CD4-positive, alpha-beta T cell treated with Interleukin-15 for 1 hour (primary cell): Measurements from ENCODE around the gene PADI3.
A peak's percentile ranks its signal among the peaks of the same experiment; 100 is the strongest.
"Not testable (repeated sequence)": the region's sequence is repeated elsewhere in the genome, so short reads cannot be mapped to it uniquely, and the experiment has no call there.

Source experiments
- DNase-seq: peaks from one replicate; pipeline ENCODE4 v3.0.0-alpha.2; 2020

Gene PADI3

DNA sequence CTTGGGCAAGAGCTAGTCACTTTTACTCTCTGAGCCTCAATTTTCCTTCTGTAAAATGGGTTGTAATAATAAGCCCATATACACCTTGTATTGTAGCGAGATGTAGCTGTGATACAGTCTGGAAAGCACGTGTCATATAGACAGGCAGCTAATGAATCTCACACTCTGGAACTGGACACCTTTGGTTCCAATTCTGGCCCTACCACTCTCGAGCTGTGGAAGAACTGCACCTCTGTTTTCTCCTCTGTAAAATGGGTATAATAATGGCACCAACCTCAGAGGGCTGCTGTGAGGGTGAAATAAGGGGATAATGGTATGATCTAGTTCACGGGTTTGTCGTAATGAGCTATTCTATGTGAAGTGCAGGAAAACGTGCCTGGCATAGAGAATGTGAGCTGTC, 58.4 kb downstream of the PADI3 start:
- no peak for DNase-seq

DNA sequence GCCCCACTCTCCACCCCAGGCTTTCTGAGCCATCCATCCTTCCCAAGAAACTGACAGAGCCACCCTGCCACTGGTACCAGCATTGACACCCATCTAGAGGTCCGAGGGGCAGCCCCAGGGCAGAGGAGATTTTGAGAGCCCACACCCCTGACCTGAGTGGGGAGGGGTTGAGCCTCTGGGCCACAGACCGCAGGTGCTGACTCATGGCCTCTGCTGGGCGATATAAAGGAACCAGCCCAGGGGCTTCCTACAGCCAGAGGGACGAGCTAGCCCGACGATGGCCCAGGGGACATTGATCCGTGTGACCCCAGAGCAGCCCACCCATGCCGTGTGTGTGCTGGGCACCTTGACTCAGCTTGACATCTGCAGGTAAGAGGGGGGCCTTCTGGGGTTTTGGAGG, 59.0 kb downstream of the PADI3 start, which contains the start of gene PADI4:
TSS of gene PADI4 (plus strand) at position 252 of the 400 bp plus-strand sequence. CDS start at position 278, 26 bp downstream.
- DNase-seq = peak; percentile 60

DNA sequence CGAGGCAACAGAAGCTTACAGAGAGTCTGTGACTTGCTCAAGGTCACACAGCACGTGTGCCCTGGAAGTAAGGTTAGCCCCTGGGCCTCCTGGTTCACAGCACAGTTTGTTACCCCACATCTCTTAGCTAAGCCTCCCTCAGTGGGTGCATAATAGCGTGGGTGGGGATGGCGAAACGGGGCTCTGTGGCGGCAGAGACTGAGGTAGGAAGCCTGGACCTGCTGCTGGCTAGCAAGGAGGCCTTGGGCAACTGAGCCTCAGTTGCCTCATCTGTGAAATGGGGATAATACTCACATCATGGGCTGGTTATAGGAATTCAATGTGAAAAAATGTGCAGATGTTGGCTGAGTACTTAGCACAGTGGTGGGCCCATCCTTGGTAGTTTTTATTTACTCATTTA, 59.7 kb downstream of the PADI3 start:
- peak; percentile 33 for DNase-seq

DNA sequence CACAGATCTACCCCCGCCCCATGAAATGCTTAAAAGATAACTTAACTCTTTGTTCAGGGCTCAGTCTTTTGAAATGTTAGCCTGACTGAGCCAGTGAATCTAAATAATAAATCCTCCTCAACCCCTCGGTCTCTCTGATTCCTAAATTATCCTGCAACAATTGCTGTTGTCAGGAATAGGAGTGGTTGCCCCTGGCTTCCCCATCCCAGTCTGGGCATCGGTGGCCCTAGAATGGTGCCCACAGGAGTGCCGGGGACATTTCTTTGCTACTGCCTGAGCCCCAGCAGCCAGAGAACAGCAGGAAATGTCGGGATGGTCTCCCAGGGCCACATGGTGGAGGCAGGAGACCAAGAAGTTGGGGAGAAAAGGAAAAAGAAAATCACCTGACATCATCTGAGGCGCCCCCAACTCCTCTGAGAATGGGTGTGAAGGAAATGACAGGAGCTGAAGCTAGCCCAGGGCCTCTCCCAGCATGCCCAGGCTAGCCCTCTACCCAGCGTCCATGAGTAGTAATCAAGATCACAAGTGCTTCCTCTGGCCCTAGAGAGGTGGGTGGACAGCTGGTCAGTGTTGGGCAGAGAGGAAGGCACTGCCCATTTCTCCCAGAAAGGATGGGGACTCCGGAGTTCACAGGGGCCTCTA, 60.6 kb downstream of the PADI3 start:
- DNase-seq = no peak

DNA sequence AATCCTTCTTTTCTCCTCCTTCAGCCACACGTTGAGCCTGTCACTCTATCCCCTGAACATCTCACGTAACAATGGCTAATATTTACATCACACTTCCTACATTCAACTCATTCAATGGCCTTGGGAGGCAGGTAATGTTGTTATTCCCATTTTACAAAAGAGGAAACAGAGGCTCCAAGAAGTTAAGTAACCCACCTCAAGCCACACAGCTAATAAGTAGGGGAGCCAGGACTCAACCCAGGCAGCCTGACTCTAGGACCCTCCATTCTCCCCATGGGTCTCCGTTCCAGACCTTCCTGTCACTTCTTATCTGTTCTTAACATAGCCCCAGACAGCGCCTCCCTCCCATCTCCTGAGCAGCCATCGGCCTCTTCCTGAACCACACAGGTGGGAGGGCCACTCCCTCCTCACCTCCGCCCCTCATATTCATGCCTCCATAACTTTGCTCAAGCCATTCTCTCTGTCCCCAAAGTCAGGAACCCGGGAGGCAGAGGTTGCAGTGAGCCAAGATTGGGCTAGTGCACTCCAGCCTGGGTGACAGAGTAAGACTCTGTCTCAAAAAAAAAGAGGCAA, 61.3 kb downstream of the PADI3 start:
- no peak for DNase-seq

DNA sequence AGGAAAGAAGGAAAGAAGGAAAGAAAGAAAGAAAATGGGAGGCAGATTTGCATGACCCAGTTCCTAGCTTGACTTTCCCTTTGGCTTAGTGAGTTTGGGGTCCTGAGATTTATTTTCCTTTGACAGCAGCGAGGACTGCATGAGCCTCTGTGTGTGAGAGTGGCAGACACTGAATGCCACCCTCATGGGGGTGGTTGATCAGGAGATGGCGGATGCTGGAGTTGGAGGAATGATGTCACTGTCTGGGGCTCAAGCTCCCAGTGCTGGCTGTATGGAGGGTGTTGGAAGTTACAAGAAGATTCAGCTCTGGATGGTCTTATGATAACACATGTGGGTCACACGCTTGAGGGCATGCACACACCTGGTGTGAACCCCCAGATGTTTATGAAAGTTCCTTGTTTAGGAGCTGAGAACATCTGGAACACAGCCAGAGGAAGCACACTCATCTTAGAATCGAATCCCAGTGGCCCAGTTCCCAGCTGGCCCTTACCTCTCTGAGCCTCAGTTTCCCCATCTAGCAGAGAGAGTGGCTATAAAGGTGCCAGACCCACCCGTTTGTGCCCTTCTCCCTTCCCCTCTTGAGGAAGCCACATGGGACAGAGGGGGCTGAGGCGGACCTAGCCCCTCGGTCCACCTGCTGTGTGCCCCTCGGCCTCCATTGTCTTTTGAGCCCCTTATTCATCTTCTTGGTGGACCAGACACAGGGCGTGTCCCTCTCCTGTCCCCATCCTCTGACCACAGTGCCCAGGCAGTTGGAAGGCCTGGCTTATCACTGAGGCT, 64.8 kb downstream of the PADI3 start:
- no peak for DNase-seq

DNA sequence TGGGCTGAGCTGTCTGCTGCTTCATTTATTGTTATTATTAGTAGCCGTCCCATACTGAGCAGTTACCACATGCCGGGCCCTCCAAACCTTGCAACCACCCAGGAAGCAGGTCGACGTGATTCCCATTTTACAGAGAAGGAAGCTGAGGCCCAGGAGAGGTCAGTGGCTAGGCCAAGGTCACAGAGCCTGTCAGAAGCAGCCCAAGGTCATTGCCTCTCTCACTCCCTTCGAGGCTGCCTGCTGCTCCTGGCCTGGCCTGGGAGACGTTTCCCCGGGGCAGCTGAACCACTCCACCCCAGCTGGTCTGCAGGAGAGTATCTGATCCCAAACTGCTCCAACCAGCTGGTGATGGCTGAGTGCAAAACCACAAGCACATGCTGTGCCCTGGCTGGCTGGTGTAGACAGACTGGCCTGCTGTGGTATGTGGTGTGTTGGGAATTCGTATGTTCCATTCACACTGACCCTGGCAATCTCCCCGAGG, 65.6 kb downstream of the PADI3 start:
- DNase-seq = no peak

DNA sequence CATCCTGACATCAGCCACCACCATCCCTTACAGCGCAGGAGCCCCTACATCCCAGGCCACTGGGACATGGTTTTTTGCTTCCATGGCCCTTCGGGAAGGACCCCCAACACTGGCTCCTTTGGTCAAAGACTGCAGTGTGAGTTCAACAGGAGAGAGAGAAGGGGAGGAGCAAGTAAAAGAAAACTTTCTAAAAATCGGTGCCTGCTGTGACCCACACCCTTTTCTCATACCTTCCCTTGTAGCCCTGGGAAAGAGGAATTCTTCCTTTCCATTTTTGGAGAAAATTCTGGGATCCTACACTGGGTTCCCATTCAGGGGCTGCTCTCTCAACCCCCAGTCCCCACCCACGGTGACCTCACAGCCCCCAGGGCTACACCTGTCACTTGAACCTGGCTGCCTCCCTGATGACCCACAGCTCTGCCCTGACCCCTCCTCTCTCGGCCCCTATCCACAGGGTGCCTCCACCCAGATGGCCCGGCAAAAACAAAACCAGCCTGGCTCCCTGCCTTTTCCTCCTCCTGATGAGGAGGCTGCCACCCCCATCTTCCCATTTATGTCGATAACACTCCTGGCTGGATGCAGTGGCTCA, 66.7 kb downstream of the PADI3 start:
- no peak for DNase-seq

- DNase-seq = no peak
Observed at GRCh38 chr1:17316704-17317103, 67.8 kb downstream of the PADI3 start.

- no peak for DNase-seq
Observed at GRCh38 chr1:17318262-17318661, 69.4 kb downstream of the PADI3 start.

DNA sequence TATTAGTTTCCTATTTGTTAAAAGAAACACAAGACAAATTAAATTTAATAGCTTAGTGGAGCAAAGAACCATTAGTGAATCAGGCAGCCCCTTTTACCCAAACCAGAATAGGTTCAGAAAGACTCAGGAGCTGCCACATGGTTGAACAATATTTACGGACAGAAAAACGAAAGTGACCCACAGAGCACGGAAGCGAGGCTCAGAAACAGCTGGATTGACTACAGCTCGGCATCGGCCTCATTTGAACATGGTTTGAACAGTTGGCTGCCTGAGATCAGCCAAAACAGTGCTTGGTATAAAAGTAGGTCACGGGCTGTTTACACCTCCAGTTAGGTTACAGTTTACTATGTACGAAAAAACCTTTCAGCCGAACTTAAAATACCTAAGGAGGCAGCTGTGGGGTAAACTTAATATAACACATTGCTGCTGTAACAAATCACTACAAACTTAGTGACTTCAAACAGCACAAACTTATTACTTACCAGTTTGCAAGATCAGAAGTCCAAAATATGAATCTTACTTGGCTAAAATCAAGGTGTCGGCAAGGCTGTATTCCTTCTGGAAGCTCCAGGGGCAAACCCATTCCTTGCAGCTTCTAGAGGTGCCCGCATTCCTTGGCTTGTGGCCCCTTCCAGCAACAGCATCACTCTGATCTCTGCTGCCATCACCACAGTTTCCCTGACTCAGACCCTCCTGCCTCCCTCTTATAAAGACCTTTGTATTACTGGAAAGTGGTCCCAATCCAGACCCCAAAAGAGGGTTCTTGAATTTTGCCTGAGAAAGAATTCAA, 70.9 kb downstream of the PADI3 start:
- no peak for DNase-seq

DNA sequence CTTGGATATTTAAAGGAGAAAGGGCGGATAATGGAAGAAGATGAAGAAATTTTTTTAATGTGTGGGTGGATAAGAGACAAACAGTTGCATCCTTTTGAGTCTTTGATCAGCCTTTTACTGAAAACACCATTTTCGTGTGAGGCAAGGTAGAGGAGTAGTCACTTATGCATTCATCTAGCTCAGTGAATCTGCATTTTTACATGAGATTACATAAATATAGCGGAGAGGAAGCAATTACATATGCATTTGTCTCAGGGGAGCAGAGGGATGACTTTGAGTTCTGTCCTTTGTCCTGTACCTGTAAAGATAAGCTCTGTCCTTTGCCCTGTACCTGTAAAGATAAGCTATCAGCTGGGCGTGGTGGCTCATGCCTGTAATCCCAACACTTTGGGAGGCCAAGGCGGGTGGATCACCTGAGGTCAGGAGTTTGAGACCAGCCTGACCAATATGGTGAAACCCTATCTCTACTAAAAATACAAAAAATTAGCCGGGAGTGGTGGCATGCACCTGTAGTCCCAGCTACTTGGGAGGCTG, 73.0 kb downstream of the PADI3 start:
- not testable (repeated sequence) for DNase-seq

- DNase-seq = no peak
Observed at GRCh38 chr1:17328855-17329254, 80.0 kb downstream of the PADI3 start.

DNA sequence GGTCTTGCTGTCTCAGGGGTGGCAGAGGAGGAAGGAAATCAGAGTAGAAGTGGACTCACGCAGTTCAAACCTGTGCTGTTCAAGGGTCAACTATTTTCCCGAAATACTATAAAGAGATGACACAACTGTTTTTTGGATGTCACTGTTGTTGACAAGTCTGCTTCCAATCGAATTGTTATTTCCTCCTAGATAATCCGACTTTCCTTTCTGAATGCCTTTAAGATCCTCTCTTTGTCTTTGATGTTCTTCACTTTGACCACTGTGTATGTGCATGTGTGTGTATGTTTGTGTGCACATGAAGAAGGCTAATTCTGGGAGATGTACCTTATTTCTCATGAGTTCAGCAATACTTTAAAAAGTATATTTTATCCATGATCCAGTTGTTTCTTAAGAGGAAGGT, 80.7 kb downstream of the PADI3 start:
- no peak for DNase-seq

GRCh38 chr1:17330856-17331255, 82.0 kb downstream of the PADI3 start:
- no peak for DNase-seq

- no peak for DNase-seq
Observed at GRCh38 chr1:17333081-17333480, 84.2 kb downstream of the PADI3 start.
